Activated B cell treated with CpG ODN at 0.5 μM for 24 hours (primary cell): ENCODE data around the gene MYPOP. TPM values are rescaled to one million over a fixed set of nuclear protein-coding genes. Genes with fewer than 3 reads are reported as not detected.

Experiments
- ATAC-seq: fragments of 200-7000 bp; cut with Tn5 transposase; one replicate; pipeline ENCODE4 v1.10.0; 2021; ENCODE audit warnings: low read depth, mild to moderate bottlenecking, moderate library complexity
- CTCF ChIA-PET: fragments of 350-600 bp; sonication (Branson Sonifier 250); formaldehyde crosslinking; loops from one replicate; lab custom pipeline; 2021; ENCODE audit warnings: antibody characterized with exemption; lab: Charles Lee
- POLR2A ChIA-PET: fragments of 350-600 bp; sonication (Branson Sonifier 250); formaldehyde crosslinking; loops from one replicate; lab custom pipeline; 2021; ENCODE audit warnings: antibody characterized with exemption; lab: Charles Lee
- DNase-seq: peaks from one replicate; pipeline ENCODE4 v3.0.0; 2022
- H3K27ac Mint-ChIP-seq: one replicate; pipeline ENCODE4 v1.8.0; 2020; ENCODE audit warnings: mixed read lengths
- H3K27me3 Mint-ChIP-seq: one replicate; pipeline ENCODE4 v1.8.0; 2021; ENCODE audit warnings: mixed read lengths
- H3K36me3 Mint-ChIP-seq: one replicate; pipeline ENCODE4 v1.8.0; 2021; ENCODE audit warnings: low read depth, mixed read lengths
- H3K4me1 Mint-ChIP-seq: one replicate; pipeline ENCODE4 v1.8.0; 2021; ENCODE audit warnings: mixed read lengths
- H3K4me3 Mint-ChIP-seq: one replicate; pipeline ENCODE4 v1.8.0; 2020; ENCODE audit warnings: mild to moderate bottlenecking, mixed read lengths
- H3K9me3 Mint-ChIP-seq: one replicate; pipeline ENCODE4 v1.8.0; 2020; ENCODE audit warnings: mixed read lengths
- CTCF ChIP-seq: fragments of 200-600 bp; IDR thresholded peaks from one replicate; pipeline ENCODE4 v1.8.0; 2022; ENCODE audit warnings: antibody characterized with exemption, mild to moderate bottlenecking
- intact Hi-C: fragments of 100-400 bp; cut with micrococcal nuclease; formaldehyde crosslinking; loops from one replicate; pipeline ENCODE4 v1.15.1; 2024
- total RNA-seq: library from RNA; stranded (reverse); gene quantifications from 2 replicates; pipeline ENCODE4 v1.2.3, GENCODE V29; 2022

MYPOP gene
- total RNA-seq, 1 donor from 2014 or later = 6.0 TPM

- ATAC-seq (peak; percentile 10), DNase-seq (peak; percentile 63)
- Mint-ChIP-seq H3K27me3 (peaks cover 19% of the 10 kb centered on the region), H3K36me3 (peaks cover 22% of the 10 kb centered on the region), H3K9me3 (no peaks in the 10 kb centered on the region), H3K27ac (peak within 1 kb of the TSS; percentile 96), H3K4me1 (peaks cover 37% of the 10 kb centered on the region), H3K4me3 (peak within 1 kb of the TSS; percentile 96)
- intact Hi-C loops = loop anchor here (1.0 to 10.0 kb wide), 14 partner anchors 22 to 987 kb away; partner anchors contain the start of genes AP2S1, CCDC61, DMWD and GEMIN7
- ChIA-PET POLR2A (interaction anchor here (0.6 to 2.5 kb wide), 22 partner anchors 9 to 849 kb away, joined by 3 to 33 read pairs (median 4); partner anchors contain the start of genes BLOC1S3, DMWD, FOSB and IRF2BP1), CTCF (interaction anchor here (0.8 to 2.7 kb wide), 9 partner anchors 18 to 153 kb away, joined by 3 to 16 read pairs (median 4); partner anchors contain the start of genes MYPOP and SIX5)
- TF ChIP-seq CTCF = no peak
Observed at GRCh38 chr19:45863840-45864628, 38.4 kb downstream of the MYPOP start, which contains the start of gene FOXA3. Gene FOXA3 (plus strand): TSS chr19:45864326. CDS start chr19:45864457, 131 bp downstream.

GRCh38 chr19:45863335-45863839 lies 39.0 kb downstream of the MYPOP start:
- Mint-ChIP-seq H3K4me3 (peak overlapping the region; percentile 96), H3K36me3 (peaks cover 28% of the 10 kb centered on the region), H3K4me1 (peaks cover 37% of the 10 kb centered on the region), H3K27ac (peak overlapping the region; percentile 96), H3K27me3 (peaks cover 19% of the 10 kb centered on the region), H3K9me3 (no peaks in the 10 kb centered on the region)
- DNase-seq (no peak), ATAC-seq (no peak)
- intact Hi-C loops = loop anchor here (1.0 to 10.0 kb wide), 14 partner anchors 23 to 987 kb away; partner anchors contain the start of genes AP2S1, CCDC61, DMWD and GEMIN7
- ChIA-PET POLR2A (interaction anchor here (0.6 to 2.5 kb wide), 22 partner anchors 9 to 848 kb away, joined by 3 to 33 read pairs (median 4); partner anchors contain the start of genes BLOC1S3, DMWD, FOSB and IRF2BP1), CTCF (interaction anchor here (0.8 to 2.7 kb wide), 8 partner anchors 19 to 153 kb away, joined by 3 to 16 read pairs (median 4); partner anchors contain the start of genes MYPOP and SIX5)
- TF ChIP-seq CTCF = no peak

GRCh38 chr19:45862564-45863334 lies 39.7 kb downstream of the MYPOP start, which contains the start of gene SYMPK:
Gene SYMPK (minus strand): TSS chr19:45863147. CDS start chr19:45854495, 8,652 bp downstream.
- intact Hi-C loops = loop anchor here (1.0 to 10.0 kb wide), 15 partner anchors 24 to 988 kb away; partner anchors contain the start of genes AP2S1, CCDC61, DMWD and GEMIN7
- peak; percentile 94 for ATAC-seq

GRCh38 chr19:45862271-45862563 lies 40.2 kb downstream of the MYPOP start:
- peaks cover 35% of the 10 kb centered on the region for H3K36me3 Mint-ChIP-seq
- no peak for TF ChIP-seq CTCF
- no peak for ATAC-seq
- intact Hi-C loops = loop anchor here (1.0 to 10.0 kb wide), 5 partner anchors 45 to 989 kb away; partner anchors contain the start of genes AP2S1, GEMIN7, POLR1G and PPP1R13L
- ChIA-PET POLR2A (interaction anchor here (0.5 to 2.4 kb wide), 6 partner anchors 24 to 533 kb away, joined by 3 to 33 read pairs (median 6); partner anchors contain the start of genes IRF2BP1 and MYPOP), CTCF (interaction anchor here (0.6 to 1.7 kb wide), 2 partner anchors 20 to 93 kb away, joined by 3 read pairs; partner anchors contain the start of gene SIX5)
- H3K27ac Mint-ChIP-seq = peak overlapping the region; percentile 96
- H3K4me1 Mint-ChIP-seq = peaks cover 37% of the 10 kb centered on the region
- H3K9me3 Mint-ChIP-seq = no peaks in the 10 kb centered on the region
- peaks cover 19% of the 10 kb centered on the region for H3K27me3 Mint-ChIP-seq
- H3K4me3 Mint-ChIP-seq = peak overlapping the region; percentile 96
- DNase-seq = no peak

More at GRCh38 chr19:45862564-45863334, 39.7 kb downstream of the MYPOP start, which contains the start of gene SYMPK:
- DNase-seq = peak; percentile 96
- Mint-ChIP-seq H3K27ac (peak within 1 kb of the TSS; percentile 96), H3K4me1 (peaks cover 37% of the 10 kb centered on the region), H3K36me3 (peaks cover 35% of the 10 kb centered on the region), H3K9me3 (no peaks in the 10 kb centered on the region), H3K4me3 (peak within 1 kb of the TSS; percentile 96), H3K27me3 (peaks cover 19% of the 10 kb centered on the region)
- ChIA-PET CTCF (interaction anchor here (0.6 to 2.7 kb wide), 7 partner anchors 19 to 154 kb away, joined by 3 to 16 read pairs (median 4); partner anchors contain the start of genes MYPOP and SIX5), POLR2A (interaction anchor here (0.5 to 2.5 kb wide), 24 partner anchors 8 to 848 kb away, joined by 3 to 33 read pairs (median 4); partner anchors contain the start of genes BLOC1S3, DMWD, FOSB and IRF2BP1)
- TF ChIP-seq CTCF = no peak
